HCEC 1CT (cell line): ENCODE results near the gene KRT7.

ENCODE experiments used
- DNase-seq: peaks from one replicate; pipeline ENCODE4 v3.0.0-alpha.2; 2017

Gene KRT7

GRCh38 chr12:52258335-52258901 is 25.4 kb downstream of the KRT7 start:
- DNase-seq: no peak

GRCh38 chr12:52259657-52260243 is 26.7 kb downstream of the KRT7 start:
- DNase-seq: no peak

GRCh38 chr12:52260361-52261207 is 27.5 kb downstream of the KRT7 start:
- DNase-seq: no peak

GRCh38 chr12:52261208-52261484 is 28.1 kb downstream of the KRT7 start:
- no peak for DNase-seq

- no peak for DNase-seq
Measured at GRCh38 chr12:52262286-52262685, 29.2 kb downstream of the KRT7 start.

GRCh38 chr12:52263761-52264434 is 30.9 kb downstream of the KRT7 start:
- no peak for DNase-seq

- DNase-seq: no peak
Measured at GRCh38 chr12:52264435-52264825, 31.4 kb downstream of the KRT7 start.

GRCh38 chr12:52266514-52266913 is 33.5 kb downstream of the KRT7 start:
- DNase-seq: no peak

GRCh38 chr12:52267266-52267665 is 34.2 kb downstream of the KRT7 start:
- DNase-seq: no peak

- no peak for DNase-seq
Measured at GRCh38 chr12:52267699-52268098, 34.7 kb downstream of the KRT7 start.

GRCh38 chr12:52268212-52268611 is 35.2 kb downstream of the KRT7 start:
- no peak for DNase-seq

GRCh38 chr12:52270541-52271070 is 37.6 kb downstream of the KRT7 start:
- no peak for DNase-seq

- DNase-seq: no peak
Measured at GRCh38 chr12:52271158-52271557, 38.1 kb downstream of the KRT7 start.

- no peak for DNase-seq
Measured at GRCh38 chr12:52274521-52275120, 41.6 kb downstream of the KRT7 start, which contains the start of gene KRT86. Gene KRT86 (plus strand): TSS chr12:52274645. CDS start chr12:52301917, 27,272 bp downstream.

GRCh38 chr12:52275686-52276085 is 42.6 kb downstream of the KRT7 start:
- no peak for DNase-seq

- no peak for DNase-seq
Measured at GRCh38 chr12:52277486-52278245, 44.6 kb downstream of the KRT7 start.

GRCh38 chr12:52278575-52279421 is 45.8 kb downstream of the KRT7 start:
- DNase-seq: peak; percentile 66

GRCh38 chr12:52279422-52280318 is 46.6 kb downstream of the KRT7 start:
- DNase-seq: no peak

- peak; percentile 94 for DNase-seq
Measured at GRCh38 chr12:52280319-52280795, 47.3 kb downstream of the KRT7 start.
